Pulmonary artery endothelial cell (primary cell): ENCODE data around the gene CAPZB. TPM values are rescaled to one million over a fixed set of nuclear protein-coding genes. Genes with fewer than 3 reads are reported as not detected.

Experiments used
- DNase-seq: peaks from one replicate; pipeline ENCODE4 v3.0.0-alpha.2; 2011; ENCODE audit warnings: low read depth, low spot score
- total RNA-seq: library from RNA; depleted of rRNA; stranded (reverse); fragments of >200 nt; gene quantifications from 2 replicates; pipeline ENCODE4 v1.2.3, GENCODE V29; 2014

Gene CAPZB
- total RNA-seq, 1 donor from 2014 or later, result 113 TPM

DNA sequence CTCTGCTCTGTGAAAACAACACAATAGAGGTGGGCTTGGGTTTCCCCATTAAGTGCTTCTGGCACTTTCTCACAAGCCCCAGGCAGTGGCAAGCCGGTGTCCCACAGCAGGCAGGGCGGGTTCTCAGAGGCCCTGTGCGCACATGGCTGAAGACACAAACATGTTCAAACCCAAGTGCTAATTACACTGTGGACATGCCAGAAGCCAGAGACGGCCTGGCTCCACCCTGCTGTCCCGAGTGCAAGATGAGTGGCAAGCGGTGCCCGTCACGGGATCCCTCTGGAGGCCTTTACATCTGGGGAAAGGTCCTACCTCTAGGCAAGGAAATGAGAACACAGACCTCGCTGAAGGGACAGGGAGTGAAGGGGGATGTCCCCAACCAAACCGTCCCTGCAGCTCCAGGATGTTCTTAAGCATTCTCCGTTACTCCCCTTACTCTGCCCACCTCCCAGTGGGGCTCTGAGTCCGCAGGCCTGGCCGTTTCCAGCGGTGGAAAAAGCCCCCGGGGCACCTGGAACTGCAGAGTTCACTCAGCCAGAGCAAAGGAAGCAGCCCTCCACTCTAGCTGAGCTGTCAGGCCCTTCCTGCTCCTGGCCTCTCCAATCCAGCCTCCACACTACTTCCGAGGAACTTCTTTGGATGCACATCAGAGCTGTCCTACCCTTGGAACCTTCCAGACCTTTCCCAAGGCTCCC lies 115.8 kb downstream of the CAPZB start:
- no peak for DNase-seq

- no peak for DNase-seq
Measured at GRCh38 chr1:19368964-19369363, 116.4 kb downstream of the CAPZB start.

- no peak for DNase-seq
Measured at GRCh38 chr1:19368050-19368449, 117.3 kb downstream of the CAPZB start.

- DNase-seq, result no peak
Measured at GRCh38 chr1:19367584-19368041, 117.7 kb downstream of the CAPZB start.

- no peak for DNase-seq
Measured at GRCh38 chr1:19366599-19367536, 118.5 kb downstream of the CAPZB start.

DNA sequence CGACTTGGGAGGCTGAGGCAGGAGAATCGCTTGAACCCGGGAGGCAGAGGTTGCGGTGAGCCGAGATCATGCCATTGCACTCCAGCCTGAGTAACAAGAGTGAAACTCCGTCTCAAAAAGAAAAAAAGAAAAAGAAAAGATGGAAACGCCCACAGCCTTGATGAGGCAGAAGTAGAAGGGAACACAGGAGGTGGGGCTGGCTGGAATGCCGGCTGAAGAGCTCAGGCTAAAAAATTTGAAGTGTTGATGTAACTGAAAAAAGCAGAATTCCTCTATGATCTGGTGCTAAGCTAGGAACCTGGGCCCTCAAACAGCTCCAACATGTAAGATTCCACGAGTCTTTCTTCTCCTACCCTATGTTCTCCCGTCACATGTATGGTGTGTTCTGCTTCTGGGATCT lies 119.6 kb downstream of the CAPZB start:
- DNase-seq, result no peak

GRCh38 chr1:19363536-19364152 lies 121.7 kb downstream of the CAPZB start:
- no peak for DNase-seq

GRCh38 chr1:19361611-19362147 lies 123.7 kb downstream of the CAPZB start:
- DNase-seq, result no peak

- no peak for DNase-seq
Measured at GRCh38 chr1:19360843-19361610, 124.3 kb downstream of the CAPZB start.

DNA sequence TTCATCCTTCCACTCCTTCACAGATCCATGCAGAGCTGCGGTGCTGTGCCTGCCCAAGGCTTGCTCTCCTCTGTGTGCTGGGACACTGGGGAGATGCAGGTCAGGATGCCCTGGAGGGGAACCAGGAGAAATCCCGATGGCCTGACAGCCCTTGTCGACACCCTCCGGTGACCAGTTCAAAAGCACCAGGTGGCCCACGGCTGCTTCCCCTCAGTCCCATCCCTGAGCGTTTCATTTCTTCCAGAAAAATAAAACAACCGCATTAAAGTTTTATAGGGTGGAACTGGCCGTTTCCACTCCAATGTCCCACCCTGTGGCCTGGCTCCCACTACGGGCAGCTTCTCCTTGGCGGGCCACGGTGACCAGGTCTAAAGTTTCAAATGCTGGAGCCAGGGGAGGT lies 124.9 kb downstream of the CAPZB start:
- DNase-seq, result no peak

- no peak for DNase-seq
Measured at GRCh38 chr1:19360016-19360415, 125.3 kb downstream of the CAPZB start.

DNA sequence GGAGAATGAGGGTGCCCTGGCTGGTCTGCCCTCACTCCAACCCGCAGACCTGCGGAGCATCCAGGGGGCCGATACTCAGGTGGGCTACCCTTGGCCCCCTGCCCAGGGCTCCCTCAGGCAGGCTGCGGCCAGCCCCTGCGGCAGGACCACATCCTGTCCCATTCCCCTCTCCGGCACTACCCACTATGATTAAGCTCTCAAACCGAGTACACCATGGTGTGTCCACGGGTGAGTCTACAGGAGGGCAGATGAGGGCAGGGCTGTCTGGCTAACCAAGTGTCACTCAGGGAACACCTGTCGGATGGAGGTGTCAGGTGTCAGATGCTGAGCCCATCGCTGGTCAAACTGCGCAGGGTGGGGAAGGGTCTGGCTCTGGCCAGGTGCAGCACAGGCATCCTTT lies 126.0 kb downstream of the CAPZB start:
- DNase-seq, result no peak

GRCh38 chr1:19358710-19359109 lies 126.6 kb downstream of the CAPZB start:
- no peak for DNase-seq

DNA sequence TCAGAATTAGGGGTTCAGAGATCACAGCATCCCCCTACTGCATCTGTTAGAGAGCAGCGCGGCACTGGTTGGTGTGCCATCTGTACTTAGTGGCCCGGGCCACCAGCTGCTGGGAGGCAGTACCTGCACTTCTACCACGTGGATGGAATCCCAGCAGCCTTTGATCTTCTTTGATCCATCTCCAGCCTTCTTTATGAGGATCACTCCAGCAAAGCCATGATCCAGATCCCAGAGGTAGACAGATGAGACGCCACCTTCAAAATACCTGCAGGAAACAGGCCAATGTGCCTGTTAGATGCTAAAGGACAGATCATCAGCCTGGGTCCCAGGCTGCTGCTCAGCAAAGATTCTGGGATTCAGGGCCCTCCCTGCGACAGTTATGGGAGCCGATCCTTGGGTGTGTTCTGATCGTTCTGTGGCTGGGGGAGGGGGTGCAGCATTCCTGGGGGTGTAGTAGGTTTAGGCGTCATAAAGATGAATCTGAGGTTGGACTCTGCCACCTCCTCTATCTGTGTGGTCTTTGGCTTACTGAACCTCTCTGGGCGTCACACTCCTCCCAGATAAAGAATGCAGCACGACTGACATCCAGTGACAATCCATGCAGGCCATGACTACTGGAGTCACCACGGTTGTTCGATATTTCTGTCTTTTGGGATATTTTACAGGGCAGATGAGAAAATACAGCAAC lies 127.9 kb downstream of the CAPZB start:
- no peak for DNase-seq

DNA sequence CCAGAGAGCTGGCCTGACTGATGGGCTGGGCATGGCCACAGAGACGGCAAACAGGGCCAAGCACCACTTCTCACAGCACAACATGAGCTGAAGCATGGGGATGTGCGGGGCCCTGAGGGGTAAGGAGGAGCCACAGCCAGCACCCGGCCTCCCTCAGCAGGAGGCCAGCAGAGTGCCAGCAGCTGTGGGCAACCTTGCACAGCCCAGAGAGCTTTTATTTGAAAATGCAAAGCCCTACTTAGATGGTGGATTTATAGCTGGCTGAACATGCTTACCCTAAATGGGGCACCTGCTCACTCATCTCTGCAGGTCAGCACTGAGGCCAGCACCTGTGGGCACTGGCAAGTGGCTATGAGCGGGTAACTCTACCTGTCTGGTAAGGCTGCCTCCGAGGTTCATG lies 129.1 kb downstream of the CAPZB start:
- DNase-seq, result no peak

- DNase-seq, result no peak
Measured at GRCh38 chr1:19354531-19354981, 130.8 kb downstream of the CAPZB start.

DNA sequence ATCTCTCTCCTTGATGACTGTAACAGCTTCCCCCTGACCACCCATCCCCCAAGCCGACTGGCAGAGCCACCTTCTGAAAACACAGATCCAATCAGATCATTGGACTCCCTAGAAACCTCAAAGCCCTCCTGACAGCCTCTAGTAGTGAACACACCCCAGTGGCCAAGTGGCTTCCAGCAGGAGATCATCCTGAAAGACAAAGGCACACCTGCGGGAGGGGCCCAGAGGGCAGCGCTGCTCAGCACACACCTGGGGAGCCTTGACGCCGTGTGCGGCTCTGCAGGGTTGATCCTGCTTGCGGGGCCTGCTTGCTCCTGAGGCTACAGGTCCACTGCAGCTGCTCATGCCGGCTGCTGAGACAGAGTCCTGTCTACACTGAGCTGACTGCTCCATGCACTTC lies 131.7 kb downstream of the CAPZB start:
- DNase-seq, result no peak

- DNase-seq, result no peak
Measured at GRCh38 chr1:19352839-19353238, 132.5 kb downstream of the CAPZB start.

DNA sequence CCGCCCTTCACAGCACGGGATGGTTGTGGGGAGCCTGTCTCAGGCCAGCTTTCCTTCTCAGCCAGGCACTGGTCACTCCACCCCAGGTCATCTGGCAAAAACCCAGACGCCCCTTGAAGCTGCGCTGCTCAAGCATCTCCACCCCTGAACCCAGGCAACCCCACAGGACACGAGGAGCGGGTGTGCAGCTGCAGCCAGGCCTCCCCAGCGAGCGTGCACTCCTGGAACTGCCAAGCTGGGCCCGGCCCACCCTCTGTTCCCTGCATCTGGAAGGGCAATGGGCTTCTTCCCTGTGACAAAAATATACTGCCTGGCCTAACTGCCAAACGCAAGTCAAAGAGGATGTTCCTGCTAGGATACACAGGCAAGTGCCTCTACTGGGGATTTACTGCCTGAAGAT lies 133.5 kb downstream of the CAPZB start:
- no peak for DNase-seq

DNA sequence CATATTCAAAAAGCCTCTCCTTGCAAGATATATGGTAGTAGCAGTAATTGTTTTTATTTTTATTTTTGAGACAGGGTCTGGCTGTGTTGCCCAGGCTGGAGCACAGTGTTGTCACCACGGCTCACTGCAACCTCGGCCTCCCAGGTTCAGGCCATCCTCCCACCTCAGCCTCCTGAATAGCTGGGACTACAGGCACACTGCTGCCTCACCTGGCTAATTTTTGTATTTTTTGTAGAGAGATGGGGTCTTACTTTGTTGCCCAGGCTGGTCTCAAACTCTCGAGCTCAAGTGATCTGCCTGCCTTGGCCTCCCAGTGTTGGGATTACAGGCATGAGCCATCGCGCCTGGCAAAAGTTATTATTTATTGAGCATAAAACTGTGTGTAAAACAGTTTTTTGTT lies 134.8 kb downstream of the CAPZB start:
- no peak for DNase-seq
